GM15510 (cell line): ENCODE measurements around the gene PPP2R1B.

Experiments used
- POLR2A ChIP-seq: IDR thresholded peaks from 3 replicates; pipeline ENCODE4 v1.6.1; 2011; ENCODE audit warnings: borderline replicate concordance; ENCODE audit not compliant: insufficient read length; ENCODE audit errors: extremely low read depth

The PPP2R1B gene

DNA sequence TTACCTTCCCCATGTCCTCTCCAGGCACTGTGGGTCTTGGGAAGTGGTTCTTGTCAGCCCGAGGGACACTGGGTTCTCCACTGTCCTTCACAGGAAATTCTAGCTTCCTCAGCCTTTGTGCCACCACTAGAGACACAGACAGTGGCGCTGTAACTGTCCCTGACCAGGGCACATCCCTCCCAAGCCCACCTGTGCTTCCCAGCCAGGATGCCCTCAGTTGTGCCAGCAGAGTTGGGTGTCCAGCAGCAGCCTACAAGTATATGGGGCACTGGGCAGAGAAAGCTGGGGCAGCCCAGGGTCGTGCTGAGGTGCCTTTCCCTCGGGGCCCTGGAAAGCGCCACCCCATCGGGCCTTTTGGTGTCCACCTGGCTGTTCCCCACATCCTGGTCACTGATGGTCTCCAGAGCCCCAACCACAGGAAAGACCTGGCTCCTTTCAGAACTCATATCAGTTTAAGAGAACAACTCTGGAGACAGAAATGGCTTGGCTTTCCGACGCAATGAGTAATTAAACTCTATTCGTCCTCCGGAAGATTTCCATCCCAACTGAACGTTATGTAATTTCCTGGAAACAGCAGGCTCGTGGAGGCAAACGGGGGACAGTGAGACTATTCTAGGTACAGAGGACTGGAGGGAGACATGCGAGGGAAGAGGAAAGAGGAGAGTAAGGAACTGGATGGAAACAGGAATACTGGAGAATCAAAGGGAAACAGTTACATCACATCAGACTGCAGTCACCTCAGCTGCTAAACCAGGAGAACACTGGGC lies 28.6 kb downstream of the PPP2R1B start:
- TF ChIP-seq POLR2A = no peak

GRCh38 chr11:111736621-111737443 lies 29.4 kb downstream of the PPP2R1B start:
- no peak for TF ChIP-seq POLR2A

DNA sequence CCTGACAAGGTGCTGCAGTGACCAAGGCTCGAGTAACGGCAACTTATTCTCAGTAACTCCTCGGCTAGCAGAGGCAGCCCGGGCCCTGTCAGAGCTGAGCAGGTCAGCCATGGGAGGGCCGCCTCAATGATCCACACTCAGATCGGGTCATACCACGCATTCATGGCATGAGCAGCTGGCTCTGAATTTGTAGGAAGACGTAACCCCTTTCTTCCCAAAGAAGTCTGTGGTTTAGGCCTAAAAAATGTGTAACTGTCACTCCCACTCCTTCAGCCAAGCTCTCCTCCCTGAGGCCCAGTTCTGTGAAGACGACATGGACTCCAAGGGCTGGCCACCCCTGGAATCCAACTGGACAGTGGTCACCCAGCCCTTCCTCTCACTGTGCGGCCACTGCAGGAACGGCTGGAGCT lies 30.0 kb downstream of the PPP2R1B start:
- no peak for TF ChIP-seq POLR2A

DNA sequence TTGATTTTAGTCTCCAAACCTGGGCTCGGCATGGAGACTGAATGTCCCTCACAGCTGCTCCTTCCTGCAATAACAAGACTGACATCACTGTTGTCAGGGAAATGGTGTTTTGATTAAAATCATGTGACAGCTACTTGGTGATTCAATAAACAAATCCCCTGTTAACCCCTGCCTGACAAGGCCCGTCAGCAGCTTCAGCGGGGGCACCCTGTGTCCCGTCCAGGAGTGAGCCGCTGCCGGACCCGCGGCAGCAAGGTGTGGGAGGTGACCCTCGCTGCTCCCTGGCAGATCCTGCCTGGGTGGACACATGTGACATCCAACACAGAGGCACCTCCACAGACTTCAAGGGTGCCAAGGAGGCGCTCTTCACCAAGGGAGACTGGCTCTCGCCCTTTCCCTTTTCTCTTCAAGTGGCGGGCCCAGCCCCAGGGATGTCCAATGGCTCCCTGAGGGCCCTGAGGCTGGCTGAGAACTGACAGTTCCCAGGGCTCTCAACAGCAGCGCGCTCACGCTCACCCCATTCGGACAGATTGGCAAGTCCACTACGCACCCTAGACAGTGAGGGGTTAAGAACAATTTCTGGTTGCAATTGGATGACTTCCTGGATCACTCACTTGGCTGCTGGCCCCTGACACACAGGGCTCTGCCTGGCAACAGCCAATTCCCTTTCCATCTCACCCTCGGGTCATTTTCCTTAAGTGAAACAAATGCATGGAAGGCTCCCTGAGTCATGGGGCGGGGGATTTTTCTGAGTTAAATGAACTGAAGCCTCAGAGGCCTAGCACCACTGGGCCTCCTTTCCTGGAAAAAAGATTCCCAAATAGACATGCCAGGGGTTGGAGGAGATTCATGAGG lies 30.7 kb downstream of the PPP2R1B start:
- TF ChIP-seq POLR2A = no peak

DNA sequence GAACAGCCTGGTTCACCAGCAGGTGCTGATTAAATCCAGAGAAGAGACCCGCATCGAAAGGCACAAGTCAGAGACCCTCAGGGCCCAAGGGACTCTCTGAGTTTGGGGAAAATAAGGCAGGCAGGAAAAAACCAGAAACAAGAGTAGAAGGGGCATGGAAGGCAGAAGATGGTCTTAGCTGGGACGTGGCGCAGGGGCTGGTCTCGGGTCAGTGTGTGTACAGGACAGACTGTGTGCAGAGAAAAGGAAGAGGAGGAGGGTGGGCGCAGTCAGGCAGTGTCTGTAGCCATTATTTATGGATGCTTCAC lies 31.3 kb downstream of the PPP2R1B start:
- TF ChIP-seq POLR2A = no peak

GRCh38 chr11:111734101-111734953 lies 31.9 kb downstream of the PPP2R1B start:
- TF ChIP-seq POLR2A = no peak

DNA sequence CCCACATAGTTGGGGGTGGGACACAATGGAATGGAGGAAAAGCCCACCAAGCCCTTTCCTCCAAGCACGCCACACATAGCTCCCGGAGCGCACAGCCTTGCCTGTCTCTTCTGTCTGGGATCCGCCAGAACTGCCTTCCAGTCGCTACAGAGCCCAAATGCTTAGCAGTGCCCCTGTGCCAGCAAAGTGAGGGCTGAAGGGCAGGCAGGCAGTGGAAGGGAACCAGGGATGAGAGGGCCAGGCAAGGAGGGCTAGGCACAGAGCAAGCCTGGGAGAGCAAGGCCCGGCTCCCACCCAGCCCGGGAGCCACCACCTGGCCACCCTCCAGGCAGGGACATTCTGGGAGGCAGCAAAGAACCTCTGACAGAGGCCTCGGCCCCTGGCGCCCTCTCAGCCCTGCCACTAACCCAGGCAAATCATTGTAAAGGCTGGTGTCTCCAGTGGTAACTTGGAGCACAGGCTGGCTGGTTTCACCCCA lies 32.5 kb downstream of the PPP2R1B start:
- no peak for TF ChIP-seq POLR2A

GRCh38 chr11:111733016-111733415 lies 33.2 kb downstream of the PPP2R1B start:
- TF ChIP-seq POLR2A = no peak

- no peak for TF ChIP-seq POLR2A
Measured at GRCh38 chr11:111731821-111732220, 34.4 kb downstream of the PPP2R1B start.

DNA sequence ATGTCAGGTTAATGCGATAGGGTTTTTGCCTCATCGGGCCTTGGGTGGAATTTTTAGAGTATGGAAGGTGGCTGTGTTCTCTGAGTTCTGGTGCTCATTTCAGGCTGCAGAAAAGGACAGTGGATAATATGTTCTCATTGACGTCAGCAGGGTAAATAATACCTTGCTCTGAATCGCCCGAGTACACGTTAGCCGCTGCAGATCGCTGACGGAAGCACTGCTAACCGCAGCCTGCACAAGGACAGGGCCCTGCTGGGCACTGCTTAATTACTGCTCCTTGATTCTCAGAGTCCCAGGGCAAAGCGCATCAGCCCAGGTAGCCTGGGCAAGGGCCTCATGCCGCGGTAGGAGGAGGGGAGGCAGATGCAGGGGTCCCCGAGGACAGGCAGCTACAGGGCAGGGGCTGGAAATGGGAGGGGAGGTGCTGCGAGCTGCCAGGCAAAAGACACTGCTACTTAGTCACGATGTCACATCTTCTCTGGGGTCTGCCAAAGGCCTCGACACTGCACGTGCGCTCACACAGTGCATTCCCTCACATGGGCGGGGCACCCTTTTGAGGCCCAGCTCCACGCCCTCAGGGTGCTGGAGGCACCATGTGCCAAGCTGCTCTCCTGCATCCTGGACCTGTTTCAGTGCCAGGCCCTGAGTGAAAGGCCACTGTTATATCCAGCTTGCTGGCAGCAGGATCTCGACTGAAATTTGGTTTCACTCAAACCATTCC lies 35.2 kb downstream of the PPP2R1B start:
- no peak for TF ChIP-seq POLR2A

DNA sequence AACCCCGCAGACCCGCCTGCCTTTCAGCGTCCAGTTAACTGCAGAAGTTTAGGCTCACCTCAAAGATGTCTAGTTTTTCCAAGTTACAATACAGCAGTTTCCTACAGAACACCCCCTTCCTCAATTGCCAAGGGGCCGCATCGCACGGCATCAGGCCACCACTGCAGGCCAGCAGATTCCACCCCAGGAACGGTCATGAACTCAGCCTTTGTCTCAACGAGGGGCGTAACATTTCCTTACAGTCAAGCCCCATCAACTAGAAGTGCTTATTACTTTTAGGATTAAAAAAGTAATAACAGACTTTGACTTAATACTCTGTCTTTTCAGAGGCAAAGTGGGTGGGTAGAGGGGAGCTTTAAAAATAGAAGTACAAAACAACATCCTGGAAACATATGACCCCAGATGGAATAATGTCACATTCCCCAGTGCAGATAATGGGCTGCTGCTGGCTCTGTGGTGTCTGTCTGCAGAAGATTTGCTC lies 36.3 kb downstream of the PPP2R1B start:
- no peak for TF ChIP-seq POLR2A

- no peak for TF ChIP-seq POLR2A
Measured at GRCh38 chr11:111729071-111729830, 36.9 kb downstream of the PPP2R1B start.

DNA sequence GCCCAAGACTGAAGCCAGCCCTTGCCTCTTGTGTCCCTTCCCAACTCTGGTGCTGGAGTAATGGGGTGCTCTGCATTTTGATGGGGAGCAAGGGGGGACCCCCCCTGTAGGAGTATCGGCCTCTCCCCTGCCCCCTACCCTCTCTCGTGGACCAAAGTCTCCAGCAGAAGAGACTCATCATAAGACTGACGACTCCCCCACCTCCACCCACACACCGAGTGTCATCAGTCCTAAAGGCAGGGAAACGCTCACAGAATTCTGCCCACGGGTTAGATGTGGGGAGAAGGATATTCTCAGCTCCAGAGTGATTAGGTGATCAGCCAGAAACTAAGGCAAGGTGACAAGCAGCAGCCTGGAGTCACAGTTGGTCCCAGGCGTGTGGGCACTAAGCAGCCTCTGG lies 38.8 kb downstream of the PPP2R1B start:
- no peak for TF ChIP-seq POLR2A

GRCh38 chr11:111726301-111726713 lies 39.9 kb downstream of the PPP2R1B start:
- TF ChIP-seq POLR2A = no peak
